DMS 273 treated with DMSO at 0.1 percent for 48 hours (cell line): ENCODE results near the gene GRIK4.
"Not testable (repeated sequence)": the region's sequence is repeated elsewhere in the genome, so short reads cannot be mapped to it uniquely, and the experiment has no call there.

Source experiments
- DNase-seq: peaks from one replicate; lab custom pipeline; 2025; lab: John Stamatoyannopoulos, UW

GRIK4 gene

GRCh38 chr11:120746836-120747609, 235.5 kb downstream of the GRIK4 start:
- peak; percentile 72 for DNase-seq

DNA sequence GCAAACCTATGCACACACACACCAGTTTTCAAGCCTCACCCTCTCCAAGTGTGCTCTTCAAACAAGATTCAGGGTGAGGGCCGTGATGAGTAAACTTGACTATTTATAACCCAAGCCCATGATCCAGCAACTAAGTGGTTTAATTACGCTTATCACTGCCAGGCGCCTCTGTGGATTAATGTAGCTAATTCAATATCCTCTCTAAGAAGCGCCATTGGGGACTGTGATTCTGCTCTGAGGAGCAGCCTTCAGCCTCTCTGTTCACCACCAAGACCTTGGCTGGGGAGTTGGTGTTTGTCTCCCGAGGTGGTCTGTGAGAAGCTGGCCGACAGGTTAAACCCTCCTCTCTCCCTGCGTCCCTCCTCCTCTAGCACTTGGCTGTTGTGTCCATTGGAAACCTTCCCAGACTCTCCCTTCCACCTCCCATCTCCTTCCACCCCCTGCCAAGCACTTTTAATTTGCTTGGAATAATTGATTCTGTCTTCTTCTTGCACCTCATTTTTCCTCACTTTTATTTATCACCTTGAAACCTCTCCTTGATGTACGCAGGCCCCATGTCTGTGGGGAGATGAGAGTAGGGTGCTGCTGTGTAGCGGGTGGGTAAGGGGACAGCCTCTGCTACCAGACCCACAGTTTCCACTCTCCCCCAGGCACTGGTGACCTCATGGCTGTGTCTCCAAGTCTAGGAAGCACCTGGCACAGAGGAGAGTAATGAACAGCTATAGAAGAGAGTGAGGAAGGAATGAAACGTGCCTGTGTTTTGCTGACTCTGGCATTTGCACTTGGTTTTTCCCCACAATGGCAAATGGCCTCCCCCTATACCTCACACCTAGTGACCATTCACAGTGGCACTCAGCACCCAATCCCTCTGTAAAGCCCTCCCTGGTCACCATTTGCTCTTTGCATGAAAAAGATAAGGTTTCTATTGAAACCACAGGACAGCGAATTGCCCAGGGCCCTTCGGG, 236.6 kb downstream of the GRIK4 start:
- DNase-seq, result peak; percentile 20

- no peak for DNase-seq
Measured at GRCh38 chr11:120749395-120749794, 237.8 kb downstream of the GRIK4 start.

GRCh38 chr11:120750647-120751549, 239.3 kb downstream of the GRIK4 start:
- DNase-seq, result no peak

- no peak for DNase-seq
Measured at GRCh38 chr11:120751550-120751949, 240.0 kb downstream of the GRIK4 start.

- DNase-seq, result no peak
Measured at GRCh38 chr11:120752668-120753067, 241.1 kb downstream of the GRIK4 start.

- no peak for DNase-seq
Measured at GRCh38 chr11:120756931-120757330, 245.4 kb downstream of the GRIK4 start.

- DNase-seq, result no peak
Measured at GRCh38 chr11:120759046-120759445, 247.5 kb downstream of the GRIK4 start.

DNA sequence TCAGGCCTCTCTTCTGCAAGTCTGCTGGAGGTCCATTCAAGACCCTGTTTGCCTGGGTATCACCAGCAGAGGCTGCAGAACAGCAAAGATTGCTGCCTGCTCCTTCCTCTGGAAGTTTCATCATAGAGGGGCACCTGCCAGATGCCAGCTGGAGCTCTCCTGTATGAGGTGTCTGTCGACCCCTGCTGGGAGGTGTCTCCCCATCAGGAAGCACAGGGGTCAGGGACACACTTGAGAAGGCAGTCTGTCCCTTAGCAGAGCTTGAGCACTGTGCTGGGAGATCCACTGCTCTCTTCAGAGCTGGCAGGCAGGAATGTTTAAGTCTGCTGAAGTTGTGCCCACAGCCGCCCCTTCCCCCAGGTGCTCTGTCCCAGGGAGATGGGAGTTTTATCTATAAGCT, 254.2 kb downstream of the GRIK4 start:
- DNase-seq, result not testable (repeated sequence)

DNA sequence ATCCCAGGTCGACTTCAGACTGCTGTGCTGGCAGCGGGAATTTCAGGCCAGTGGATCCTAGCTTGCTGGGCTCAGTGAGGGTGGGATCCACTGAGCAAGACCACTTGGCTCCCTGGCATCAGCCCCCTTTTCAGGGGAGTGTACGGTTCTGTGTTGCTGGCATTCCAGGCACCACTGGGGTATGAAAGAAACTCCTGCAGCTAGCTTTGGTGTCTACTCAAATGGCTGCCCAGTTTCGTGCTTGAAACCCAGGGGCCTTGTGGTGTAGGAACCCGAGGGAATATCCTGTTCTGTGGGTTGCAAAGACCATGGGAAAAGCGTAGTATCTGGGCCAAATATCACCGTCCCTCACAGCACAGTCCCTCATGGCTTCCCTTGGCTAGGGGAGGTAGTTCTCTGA, 254.8 kb downstream of the GRIK4 start:
- no peak for DNase-seq

GRCh38 chr11:120768949-120769348, 257.4 kb downstream of the GRIK4 start:
- no peak for DNase-seq

DNA sequence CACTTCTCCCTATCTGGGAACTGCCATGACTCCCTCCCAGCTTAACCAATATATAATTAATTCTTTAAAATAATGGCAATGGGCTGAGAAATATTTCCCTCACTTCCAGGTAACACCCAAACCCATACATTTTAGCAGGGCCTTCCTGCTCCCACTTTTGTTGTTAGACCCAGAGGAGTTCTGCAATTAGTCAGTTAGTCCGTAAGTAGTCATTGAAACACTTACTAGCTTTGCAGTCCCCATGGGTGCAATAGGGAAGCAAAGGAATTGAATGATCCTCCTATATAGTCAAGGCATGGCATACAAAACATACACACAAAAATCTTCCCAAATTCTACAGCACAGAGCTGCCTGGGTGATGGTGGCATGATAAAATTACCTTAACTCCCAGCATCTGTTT, 258.4 kb downstream of the GRIK4 start:
- DNase-seq, result no peak

DNA sequence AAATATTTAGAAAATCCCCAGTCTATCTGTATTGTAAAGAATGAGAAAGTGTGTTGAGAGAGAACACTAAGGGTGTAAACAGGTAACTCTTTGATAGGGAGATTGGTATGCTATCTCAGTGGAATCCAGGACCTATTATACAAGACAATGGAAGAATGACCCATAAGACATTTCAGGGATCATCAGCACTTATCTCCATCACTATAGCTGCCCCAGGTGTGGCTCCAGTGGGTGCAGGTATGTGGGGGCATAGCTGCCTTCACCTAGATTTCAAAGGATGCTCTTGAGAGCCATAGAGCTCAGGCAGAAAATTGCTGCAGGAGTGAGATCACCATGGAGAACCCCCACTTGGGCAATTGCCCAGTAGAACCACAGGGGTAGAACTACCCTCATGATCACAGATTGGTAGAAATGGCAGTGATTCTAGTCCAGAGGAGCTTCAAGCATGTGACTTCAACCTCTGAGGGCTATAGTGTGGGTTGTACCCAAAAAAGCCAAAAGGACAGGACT, 260.1 kb downstream of the GRIK4 start:
- DNase-seq, result no peak

- DNase-seq, result no peak
Measured at GRCh38 chr11:120773501-120774031, 262.0 kb downstream of the GRIK4 start.

DNA sequence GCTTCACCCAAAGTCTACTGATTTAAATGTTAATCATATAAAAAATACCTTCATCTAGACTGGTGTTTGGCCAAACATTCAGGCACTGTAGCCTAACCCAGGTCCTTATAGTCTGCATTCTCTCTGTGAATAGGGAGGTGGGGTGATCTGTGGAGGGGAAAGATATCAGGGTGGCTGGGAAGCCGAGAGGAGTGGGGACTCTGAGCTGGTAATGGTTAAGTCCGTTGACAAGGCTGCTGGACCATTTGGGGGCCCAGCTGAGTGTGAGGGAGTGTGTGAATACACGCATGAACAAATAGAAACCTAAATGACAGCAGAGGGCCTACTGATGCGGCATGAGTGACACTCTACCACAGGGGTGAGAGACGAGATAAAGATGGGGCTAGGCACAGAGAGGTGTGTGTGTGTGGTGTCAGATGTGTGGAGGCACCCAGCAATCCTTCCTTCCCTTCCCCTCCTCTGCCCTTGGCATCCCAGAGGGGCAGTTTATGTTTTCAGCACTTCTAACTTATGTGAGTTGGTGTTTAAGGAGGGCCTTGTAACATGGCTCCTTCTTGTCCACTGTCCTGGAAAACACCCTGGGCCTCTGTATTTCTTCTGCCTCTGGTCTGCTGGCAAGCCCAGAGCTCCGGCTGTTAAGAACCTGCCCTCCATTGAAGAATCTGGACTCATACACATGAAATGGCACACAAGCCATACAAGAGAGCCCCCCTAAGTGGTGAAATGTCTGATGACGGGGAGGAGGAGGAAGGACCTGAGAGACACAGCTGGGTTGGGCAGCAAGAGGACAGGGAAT, 263.2 kb downstream of the GRIK4 start:
- DNase-seq, result no peak

GRCh38 chr11:120775986-120776951, 264.7 kb downstream of the GRIK4 start:
- no peak for DNase-seq

- DNase-seq, result no peak
Measured at GRCh38 chr11:120778685-120779490, 267.3 kb downstream of the GRIK4 start.

GRCh38 chr11:120780239-120780638, 268.7 kb downstream of the GRIK4 start:
- DNase-seq, result no peak
